Fibroblast of skin of right quadriceps (primary cell): ENCODE measurements around the gene PMVK.

Experiments
- DNase-seq: peaks from one replicate; pipeline ENCODE4 v3.0.0-alpha.2; 2013

Gene PMVK

DNA sequence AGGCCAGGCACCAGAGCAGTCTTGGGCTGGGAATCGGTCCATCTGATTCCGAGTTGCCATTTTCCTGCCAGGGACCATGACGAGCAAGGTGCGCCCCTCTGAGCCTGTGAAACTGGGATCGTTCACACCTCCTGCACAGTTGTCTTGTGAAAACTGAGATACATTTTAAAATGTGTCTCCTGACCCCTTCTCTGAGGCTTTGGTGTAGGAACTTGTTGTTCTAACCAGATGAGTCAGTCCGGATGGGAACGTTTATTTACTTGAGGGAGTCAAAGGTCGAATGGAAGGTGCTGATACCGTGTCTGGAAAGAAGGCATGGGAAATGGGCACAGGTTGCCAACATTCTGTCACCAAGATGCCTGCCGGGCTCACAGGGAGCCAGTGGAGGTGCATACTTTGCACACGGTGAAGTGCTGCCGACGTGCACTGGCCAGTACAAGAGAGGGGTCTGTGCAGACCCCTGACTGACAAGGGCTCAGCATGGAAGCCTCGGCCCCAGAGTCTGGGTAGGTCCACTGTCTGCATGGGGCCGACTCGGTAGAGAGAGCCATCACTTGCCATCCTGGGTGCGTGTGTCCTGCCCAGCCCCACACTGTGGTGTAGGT, 59.0 kb downstream of the PMVK start:
- DNase-seq = no peak

- DNase-seq = no peak
Measured at GRCh38 chr1:154876842-154877369, 59.6 kb downstream of the PMVK start.
